Small intestine (tissue), 7 donors: ENCODE measurements around the gene PSMD3. TPM values are rescaled to one million over a fixed set of nuclear protein-coding genes. Genes with fewer than 3 reads are reported as not detected.
A peak's percentile ranks its signal among the peaks of the same experiment; 100 is the strongest.

Experiments
- DNase-seq, 2 donors: peaks; one replicate each; pipeline versions ENCODE4 v3.0.0 to v3.0.0-alpha.2; 2013
- FAIRE-seq: peaks from 2 replicates; lab custom pipeline; 2012; peaks lifted over from hg19 to GRCh38; lab: Jason Lieb, UNC
- H3K27ac ChIP-seq, 3 donors: one replicate each; pipeline ENCODE4 v1.5.1; 2013; ENCODE audit warnings: low read length in 2 of 3, mild to moderate bottlenecking in 2 of 3, control low read depth in 1 of 3, inconsistent platforms in 1 of 3, low read depth in 1 of 3, moderate library complexity in 1 of 3
- H3K27me3 ChIP-seq, 3 donors: one replicate each; pipeline ENCODE4 v1.6.1; 2013; ENCODE audit warnings: low read length in 3 of 3, inconsistent platforms in 1 of 3; ENCODE audit not compliant: control insufficient read depth in 3 of 3, insufficient read depth in 3 of 3
- H3K36me3 ChIP-seq, 3 donors: one replicate each; pipeline ENCODE4 v1.6.1; 2013; ENCODE audit warnings: low read length in 3 of 3, inconsistent platforms in 1 of 3, low read depth in 1 of 3, mild to moderate bottlenecking in 1 of 3, moderate library complexity in 1 of 3; ENCODE audit not compliant: control insufficient read depth in 3 of 3, insufficient read depth in 2 of 3
- H3K4me1 ChIP-seq, 3 donors: one replicate each; pipeline ENCODE4 v1.6.1; 2013; ENCODE audit warnings: low read length in 2 of 3, inconsistent platforms in 1 of 3, low read depth in 1 of 3, mild to moderate bottlenecking in 1 of 3, moderate library complexity in 1 of 3; ENCODE audit not compliant: control insufficient read depth in 3 of 3, insufficient read depth in 2 of 3
- H3K4me3 ChIP-seq, 3 donors: one replicate each; pipeline ENCODE4 v1.5.1; 2013; ENCODE audit warnings: low read length in 3 of 3, control low read depth in 1 of 3, inconsistent platforms in 1 of 3, low read depth in 1 of 3, mild to moderate bottlenecking in 1 of 3, moderate library complexity in 1 of 3
- H3K9me3 ChIP-seq, 2 donors: one replicate each; pipeline ENCODE4 v1.6.1; 2013; ENCODE audit warnings: low read depth in 1 of 2, low read length in 1 of 2; ENCODE audit not compliant: control insufficient read depth in 2 of 2, insufficient read depth in 1 of 2
- WGBS, 3 donors: extraction: QIAGEN DNeasy Blood & Tissue Kit; methylation state at CpG; one replicate each; pipeline ENCODE4 v1.1.7; 2013; 5-methylcytosine and 5-hydroxymethylcytosine counted together
- polyA plus RNA-seq, 4 donors: library from polyadenylated mRNA; stranded (reverse) in 3 of 4; unstranded in 1 of 4; fragments of 200-250 nt in 3 of 4; fragments of 120-200 nt in 1 of 4; gene quantifications; one replicate each; pipeline versions ENCODE4 v1.2.1 to v1.2.3, GENCODE V29; 2013
- donor health status: healthy with polysubstance abuse.
- donor health status: control.
- donor health status: control.
- donor health status: Bipolar disorder and iron deficiency.
- donor health status: healthy.

PSMD3 gene
- polyA plus RNA-seq, 4 donors, result 43.6 to 93.6 (median 62.3) TPM

GRCh38 chr17:39973496-39973895, 7.1 kb upstream of the PSMD3 start:
- 89 to 94% (median 92%) methylated on average over 2 of the region's 2 CpGs for WGBS, 3 donors
- no peaks in the 10 kb centered on the region for H3K9me3 ChIP-seq
- peaks cover 0 to 23% (median 0%) of the 10 kb centered on the region in 3 donors for H3K4me1 ChIP-seq
- FAIRE-seq, result no peak
- H3K27ac ChIP-seq, result no peak overlapping the region
- H3K4me3 ChIP-seq, result no peak overlapping the region
- DNase-seq, result no peak
- no peaks in the 10 kb centered on the region for H3K36me3 ChIP-seq
- peaks cover 0 to 4% (median 0%) of the 10 kb centered on the region in 3 donors for H3K27me3 ChIP-seq

GRCh38 chr17:39974433-39974832, 6.2 kb upstream of the PSMD3 start:
- Histone ChIP-seq H3K4me1 (peaks cover 0 to 14% (median 0%) of the 10 kb centered on the region in 3 donors), H3K36me3 (no peaks in the 10 kb centered on the region), H3K27me3 (peaks cover 0 to 4% (median 0%) of the 10 kb centered on the region in 3 donors), H3K9me3 (no peaks in the 10 kb centered on the region), H3K27ac (no peak overlapping the region), H3K4me3 (no peak overlapping the region)
- FAIRE-seq (no peak), DNase-seq (no peak)
- 77 to 87% (median 85%) methylated on average over 5 of the region's 5 CpGs for WGBS, 3 donors

- no peak overlapping the region for H3K27ac ChIP-seq
- H3K4me3 ChIP-seq, result no peak overlapping the region
- DNase-seq (no peak), FAIRE-seq (no peak)
- 66 to 79% (median 72%) methylated on average over 4 of the region's 4 CpGs for WGBS, 3 donors
- H3K36me3 ChIP-seq, result no peaks in the 10 kb centered on the region
- H3K4me1 ChIP-seq, result peaks cover 0 to 4% (median 3%) of the 10 kb centered on the region in 3 donors
- peaks cover 0 to 4% (median 0%) of the 10 kb centered on the region in 3 donors for H3K27me3 ChIP-seq
- H3K9me3 ChIP-seq, result no peaks in the 10 kb centered on the region
Measured at GRCh38 chr17:39975801-39976200, 4.8 kb upstream of the PSMD3 start.

- Histone ChIP-seq H3K4me3 (no peak overlapping the region), H3K9me3 (no peaks in the 10 kb centered on the region), H3K36me3 (peaks cover 0 to 8% (median under 1%) of the 10 kb centered on the region in 3 donors), H3K27ac (no peak overlapping the region), H3K4me1 (peaks cover 0 to 8% (median 8%) of the 10 kb centered on the region in 3 donors), H3K27me3 (peaks cover 0 to 4% (median 0%) of the 10 kb centered on the region in 3 donors)
- WGBS, 3 donors, result 78 to 88% (median 82%) methylated on average over 5 of the region's 5 CpGs
- no peak for FAIRE-seq
- DNase-seq, result no peak
Measured at GRCh38 chr17:39979016-39979670, 1.5 kb upstream of the PSMD3 start.

- Histone ChIP-seq H3K9me3 (no peaks in the 10 kb centered on the region), H3K4me3 (peak overlapping the region; percentile 27 to 51 (median 50)), H3K27ac (peak overlapping the region; percentile 18 to 96 (median 46)), H3K36me3 (peaks cover 2 to 16% (median 6%) of the 10 kb centered on the region in 3 donors), H3K27me3 (peaks cover 0 to 4% (median 0%) of the 10 kb centered on the region in 3 donors), H3K4me1 (peaks cover 0 to 8% (median 8%) of the 10 kb centered on the region in 3 donors)
- FAIRE-seq, result no peak
- WGBS, 3 donors, result 0 to 1% (median 1%) methylated on average over 10 of the region's 10 CpGs
- DNase-seq, result no peak
Measured at GRCh38 chr17:39979893-39980350, 685 bp upstream of the PSMD3 start.

- DNase-seq (peak in 1 of 2 donors; percentile 18), FAIRE-seq (no peak)
- H3K36me3 ChIP-seq, result peaks cover 8 to 27% (median 10%) of the 10 kb centered on the region in 3 donors
- peaks cover 0 to 8% (median 8%) of the 10 kb centered on the region in 3 donors for H3K4me1 ChIP-seq
- no peaks in the 10 kb centered on the region for H3K9me3 ChIP-seq
- H3K4me3 ChIP-seq, result peak overlapping the region; percentile 87 to 94 (median 93)
- 0% methylated on average over 9 to 15 of the region's 15 CpGs for WGBS, 3 donors
- H3K27me3 ChIP-seq, result peaks cover 0 to 4% (median 0%) of the 10 kb centered on the region in 3 donors
- H3K27ac ChIP-seq, result peak overlapping the region; percentile 74 to 96 (median 91)
Measured at GRCh38 chr17:39981207-39981741, 667 bp downstream of the PSMD3 start.

GRCh38 chr17:39981766-39982375, 1.3 kb downstream of the PSMD3 start:
- Histone ChIP-seq H3K27me3 (no peaks in the 10 kb centered on the region), H3K9me3 (no peaks in the 10 kb centered on the region), H3K36me3 (peaks cover 13 to 33% (median 15%) of the 10 kb centered on the region in 3 donors), H3K27ac (peak overlapping the region in 2 of 3 donors; percentile 74 to 96), H3K4me1 (peaks cover 0 to 8% (median 8%) of the 10 kb centered on the region in 3 donors), H3K4me3 (peak overlapping the region; percentile 87 to 94 (median 93))
- 4 to 13% (median 6%) methylated on average over 7 of the region's 7 CpGs for WGBS, 3 donors
- no peak for FAIRE-seq
- DNase-seq, result peak; percentile 24 to 30

- H3K4me1 ChIP-seq, result no peaks in the 10 kb centered on the region
- no peaks in the 10 kb centered on the region for H3K9me3 ChIP-seq
- FAIRE-seq (no peak), DNase-seq (no peak)
- WGBS, 3 donors, result 88 to 91% (median 90%) methylated on average over 11 of the region's 11 CpGs
- peaks cover 42 to 87% (median 52%) of the 10 kb centered on the region in 3 donors for H3K36me3 ChIP-seq
- no peak overlapping the region for H3K27ac ChIP-seq
- H3K27me3 ChIP-seq, result no peaks in the 10 kb centered on the region
- no peak overlapping the region for H3K4me3 ChIP-seq
Measured at GRCh38 chr17:39988206-39988810, 7.7 kb downstream of the PSMD3 start.
